Measurements from ENCODE around the gene ERLIN1.
A peak's percentile ranks its signal among the peaks of the same experiment; 100 is the strongest.
"Not testable (repeated sequence)": the region's sequence is repeated elsewhere in the genome, so short reads cannot be mapped to it uniquely, and the experiment has no call there.

The ERLIN1 gene

GRCh38 chr10:100141446-100142087 is 44.3 kb downstream of the ERLIN1 start:
- no peak overlapping the region for H3K4me3 ChIP-seq (ENCODE audit: low read depth, low read length)
- no peak for DNase-seq (ENCODE audit: low read depth)

GRCh38 chr10:100140070-100140469 is 45.8 kb downstream of the ERLIN1 start:
- no peak for DNase-seq (ENCODE audit: low read depth)
- H3K4me3 ChIP-seq (ENCODE audit: low read depth, low read length) = no peak overlapping the region

- DNase-seq (ENCODE audit: low read depth) = no peak
- H3K4me3 ChIP-seq (ENCODE audit: low read depth, low read length) = no peak overlapping the region
These were observed 46.8 kb downstream of the ERLIN1 start for GRCh38 chr10:100138921-100139496.

- DNase-seq (ENCODE audit: low read depth) = no peak
- H3K4me3 ChIP-seq (ENCODE audit: low read depth, low read length) = no peak overlapping the region
These were observed 50.3 kb downstream of the ERLIN1 start for GRCh38 chr10:100135486-100135885.

- H3K4me3 ChIP-seq (ENCODE audit: low read depth, low read length) = no peak overlapping the region
- no peak for DNase-seq (ENCODE audit: low read depth)
These were observed 52.0 kb downstream of the ERLIN1 start for GRCh38 chr10:100133801-100134200.

GRCh38 chr10:100132427-100132826 is 53.4 kb downstream of the ERLIN1 start:
- no peak for DNase-seq (ENCODE audit: low read depth)
- no peak overlapping the region for H3K4me3 ChIP-seq (ENCODE audit: low read depth, low read length)

GRCh38 chr10:100131571-100131970 is 54.3 kb downstream of the ERLIN1 start:
- no peak overlapping the region for H3K4me3 ChIP-seq (ENCODE audit: low read depth, low read length)
- no peak for DNase-seq (ENCODE audit: low read depth)

- no peak for DNase-seq (ENCODE audit: low read depth)
These were observed 55.0 kb downstream of the ERLIN1 start for GRCh38 chr10:100130831-100131230.

GRCh38 chr10:100129424-100129823 is 56.4 kb downstream of the ERLIN1 start:
- no peak for DNase-seq (ENCODE audit: low read depth)
- no peak overlapping the region for H3K4me3 ChIP-seq (ENCODE audit: low read depth, low read length)

More at GRCh38 chr10:100130831-100131230, 55.0 kb downstream of the ERLIN1 start:
- H3K4me3 ChIP-seq (ENCODE audit: low read depth, low read length) = no peak overlapping the region

- H3K4me3 ChIP-seq (ENCODE audit: low read depth, low read length) = no peak overlapping the region
- no peak for DNase-seq (ENCODE audit: low read depth)
These were observed 56.9 kb downstream of the ERLIN1 start for GRCh38 chr10:100128951-100129350.

- not testable (repeated sequence) for H3K4me3 ChIP-seq (ENCODE audit: low read depth, low read length); DNase-seq (ENCODE audit: low read depth)
These were observed 60.5 kb downstream of the ERLIN1 start for GRCh38 chr10:100125335-100125734.

- no peak overlapping the region for H3K4me3 ChIP-seq (ENCODE audit: low read depth, low read length)
- DNase-seq (ENCODE audit: low read depth) = no peak
These were observed 61.7 kb downstream of the ERLIN1 start for GRCh38 chr10:100124097-100124496.

GRCh38 chr10:100122780-100123179 is 63.0 kb downstream of the ERLIN1 start:
- DNase-seq (ENCODE audit: low read depth) = no peak
- no peak overlapping the region for H3K4me3 ChIP-seq (ENCODE audit: low read depth, low read length)

- no peak for DNase-seq (ENCODE audit: low read depth)
These were observed 65.3 kb downstream of the ERLIN1 start for GRCh38 chr10:100120550-100120949.

GRCh38 chr10:100119726-100120125 is 66.1 kb downstream of the ERLIN1 start:
- no peak overlapping the region for H3K4me3 ChIP-seq (ENCODE audit: low read depth, low read length)
- no peak for DNase-seq (ENCODE audit: low read depth)

More at GRCh38 chr10:100120550-100120949, 65.3 kb downstream of the ERLIN1 start:
- no peak overlapping the region for H3K4me3 ChIP-seq (ENCODE audit: low read depth, low read length)

GRCh38 chr10:100114976-100115770 is 70.7 kb downstream of the ERLIN1 start:
- H3K4me3 ChIP-seq (ENCODE audit: low read depth, low read length) = peak overlapping the region; percentile 8
- no peak for DNase-seq (ENCODE audit: low read depth)

GRCh38 chr10:100114460-100114859 is 71.4 kb downstream of the ERLIN1 start:
- no peak overlapping the region for H3K4me3 ChIP-seq (ENCODE audit: low read depth, low read length)

GRCh38 chr10:100109670-100110069 is 76.2 kb downstream of the ERLIN1 start:
- no peak overlapping the region for H3K4me3 ChIP-seq (ENCODE audit: low read depth, low read length)
- DNase-seq (ENCODE audit: low read depth) = no peak

More at GRCh38 chr10:100114460-100114859, 71.4 kb downstream of the ERLIN1 start:
- DNase-seq (ENCODE audit: low read depth) = no peak

- no peak for DNase-seq (ENCODE audit: low read depth)
These were observed 79.0 kb downstream of the ERLIN1 start for GRCh38 chr10:100106865-100107264.

GRCh38 chr10:100104300-100104699 is 81.5 kb downstream of the ERLIN1 start:
- H3K4me3 ChIP-seq (ENCODE audit: low read depth, low read length) = no peak overlapping the region
- DNase-seq (ENCODE audit: low read depth) = no peak

More at GRCh38 chr10:100106865-100107264, 79.0 kb downstream of the ERLIN1 start:
- no peak overlapping the region for H3K4me3 ChIP-seq (ENCODE audit: low read depth, low read length)
